Neuronal stem cell (in vitro differentiated cells): Measurements from ENCODE around the gene ARFGEF3.

ENCODE experiments used
- DNase-seq: peaks from one replicate; pipeline ENCODE4 v3.0.0-alpha.2; 2013; ENCODE audit warnings: low spot score
- H2AFZ ChIP-seq: one replicate; pipeline ENCODE4 v1.6.1; 2013; ENCODE audit warnings: mild to moderate bottlenecking, low read length, inconsistent platforms
- H2AK5ac ChIP-seq: 2 replicates; pipeline ENCODE4 v1.6.1; 2013; ENCODE audit warnings: low read depth, mild to moderate bottlenecking, inconsistent platforms, low read length, moderate library complexity, mixed read lengths
- H2BK120ac ChIP-seq: 2 replicates; pipeline ENCODE4 v1.6.1; 2013; ENCODE audit warnings: low read depth, mild to moderate bottlenecking, inconsistent platforms, low read length, moderate library complexity, mixed read lengths
- H2BK12ac ChIP-seq: one replicate; pipeline ENCODE4 v1.6.1; 2013; ENCODE audit warnings: low read length, inconsistent platforms
- H2BK15ac ChIP-seq: 2 replicates; pipeline ENCODE4 v1.6.1; 2013; ENCODE audit warnings: mild to moderate bottlenecking, low read length, inconsistent platforms, mixed read lengths
- H2BK5ac ChIP-seq: one replicate; pipeline ENCODE4 v1.6.1; 2013; ENCODE audit warnings: inconsistent platforms, mild to moderate bottlenecking, low read length, moderate library complexity
- H3K14ac ChIP-seq: one replicate; pipeline ENCODE4 v1.6.1; 2013; ENCODE audit warnings: low read length, inconsistent platforms
- H3K18ac ChIP-seq: 2 replicates; pipeline ENCODE4 v1.6.1; 2013; ENCODE audit warnings: low read length, inconsistent platforms
- H3K23ac ChIP-seq: 2 replicates; pipeline ENCODE4 v1.6.1; 2013; ENCODE audit warnings: low read depth, mild to moderate bottlenecking, mixed read lengths, low read length, inconsistent platforms; ENCODE audit not compliant: poor library complexity
- H3K27ac ChIP-seq: replicated peaks from 3 replicates; pipeline ENCODE4 v1.5.1; 2013; ENCODE audit warnings: low read length, inconsistent platforms
- H3K27me3 ChIP-seq, 3 experiments: 2 replicates each; pipeline ENCODE4 v1.6.1; 2013; ENCODE audit warnings: low read length in 3 of 3, mild to moderate bottlenecking in 2 of 3, inconsistent platforms in 1 of 3, low read depth in 1 of 3, mixed read lengths in 1 of 3, moderate library complexity in 1 of 3; ENCODE audit not compliant: control insufficient read depth in 3 of 3, insufficient read depth in 3 of 3
- H3K36me3 ChIP-seq, 2 donors: replicated peaks in 1 of 2; 2 replicates each; pipeline ENCODE4 v1.6.1; 2013; ENCODE audit warnings: low read length in 2 of 2; ENCODE audit not compliant: control insufficient read depth in 2 of 2, insufficient read depth in 2 of 2
- H3K4ac ChIP-seq: 2 replicates; pipeline ENCODE4 v1.6.1; 2013; ENCODE audit warnings: inconsistent platforms, mild to moderate bottlenecking, low read length, moderate library complexity
- H3K4me1 ChIP-seq, 2 donors: 1 replicate in 1 of 2; 2 replicates in 1 of 2; pipeline ENCODE4 v1.6.1; 2013; ENCODE audit warnings: low read length in 2 of 2, low read depth in 1 of 2; ENCODE audit not compliant: control insufficient read depth in 2 of 2, insufficient read depth in 1 of 2
- H3K4me2 ChIP-seq: one replicate; pipeline ENCODE4 v1.6.1; 2013; ENCODE audit warnings: mild to moderate bottlenecking, low read length, inconsistent platforms; ENCODE audit not compliant: insufficient read depth, poor library complexity, severe bottlenecking
- H3K4me3 ChIP-seq, 2 donors: 2 replicates each; pipeline ENCODE4 v1.5.1; 2013; ENCODE audit warnings: low read length in 2 of 2, mild to moderate bottlenecking in 2 of 2, inconsistent platforms in 1 of 2, moderate library complexity in 1 of 2
- H3K79me1 ChIP-seq: one replicate; pipeline ENCODE4 v1.6.1; 2013; ENCODE audit warnings: low read depth, mild to moderate bottlenecking, inconsistent platforms, low read length, moderate library complexity
- H3K9ac ChIP-seq: one replicate; pipeline ENCODE4 v1.6.1; 2013; ENCODE audit warnings: mild to moderate bottlenecking, low read depth, low read length, inconsistent platforms; ENCODE audit not compliant: poor library complexity
- H3K9me3 ChIP-seq, 2 donors: replicated peaks in 1 of 2; 2 replicates each; pipeline versions ENCODE3 to v1.6.1; 2013; ENCODE audit warnings: low read length in 2 of 2, mild to moderate bottlenecking in 2 of 2, inconsistent platforms in 1 of 2, low read depth in 1 of 2, mixed read lengths in 1 of 2, moderate library complexity in 1 of 2; ENCODE audit not compliant: control insufficient read depth in 2 of 2, insufficient read depth in 1 of 2
- H4K8ac ChIP-seq: one replicate; pipeline ENCODE4 v1.6.1; 2013; ENCODE audit warnings: low read depth, mild to moderate bottlenecking, inconsistent platforms, low read length, moderate library complexity
- H4K91ac ChIP-seq: one replicate; pipeline ENCODE4 v1.6.1; 2013; ENCODE audit warnings: low read length, low read depth, mild to moderate bottlenecking, inconsistent platforms; ENCODE audit not compliant: poor library complexity
- WGBS, 2 donors: extraction: QIAGEN DNeasy Blood & Tissue Kit; methylation state at CpG; one replicate each; pipeline ENCODE4 v1.1.7; 2013; ENCODE audit warnings: missing lambda C conversion rate in 2 of 2, mixed read lengths in 1 of 2; ENCODE audit not compliant: insufficient read length in 2 of 2, insufficient replicate concordance in 1 of 2; ENCODE audit errors: extremely low coverage in 2 of 2; 5-methylcytosine and 5-hydroxymethylcytosine counted together

Gene ARFGEF3

DNA sequence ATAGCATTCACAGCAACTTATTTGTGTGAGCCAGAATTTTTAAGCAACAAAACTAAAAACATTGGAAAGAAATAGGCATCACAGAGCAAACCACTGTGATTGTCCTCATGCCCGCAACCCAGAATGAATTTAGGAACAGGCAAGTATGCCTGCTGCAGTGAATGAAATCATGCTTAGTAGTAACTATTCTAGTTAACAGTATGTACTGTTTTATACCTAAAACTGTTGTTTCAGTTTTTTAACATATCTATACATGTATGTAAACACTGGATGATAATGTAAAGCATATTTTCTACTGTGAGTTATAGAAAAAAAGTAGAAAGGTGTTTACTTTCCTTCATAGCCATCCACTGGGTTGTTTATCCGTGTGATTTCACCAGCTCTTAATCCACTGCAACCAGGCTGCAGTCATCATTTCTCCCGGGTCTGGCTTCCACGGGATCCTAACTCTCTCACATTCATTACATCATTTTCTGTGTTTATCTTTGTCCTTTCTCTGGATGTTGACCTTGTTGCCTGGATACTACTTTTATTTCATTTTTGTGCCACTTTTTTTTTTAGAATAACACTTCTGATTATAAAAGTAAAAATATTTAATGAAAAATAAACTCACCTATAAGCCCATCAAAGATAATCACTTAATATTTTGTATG, 3.6 kb upstream of the ARFGEF3 start:
- DNase-seq: no peak
- Histone ChIP-seq H3K9ac (no peak overlapping the region), H2BK12ac (no peak overlapping the region), H3K27ac (no peak overlapping the region), H3K36me3 (no peaks in the 10 kb centered on the region), H3K9me3 (no peaks in the 10 kb centered on the region), H4K8ac (no peak overlapping the region), H2BK15ac (no peak overlapping the region), H3K4me2 (no peak overlapping the region), H3K27me3 (peaks cover 0 to 49% (median 10%) of the 10 kb centered on the region in 3 experiments), H3K18ac (no peak overlapping the region), H3K4me1 (peaks cover 3 to 7% of the 10 kb centered on the region in 2 donors), H4K91ac (no peak overlapping the region), H3K23ac (no peak overlapping the region), H3K4ac (no peak overlapping the region), H2AK5ac (no peak overlapping the region), H3K14ac (no peak overlapping the region), H2BK120ac (no peak overlapping the region), H3K4me3 (no peak overlapping the region), H2AFZ (no peak overlapping the region), H3K79me1 (no peaks in the 10 kb centered on the region), H2BK5ac (no peak overlapping the region)
- no CpG with 5 or more reads among the region's 4 CpGs for WGBS, 2 donors

DNA sequence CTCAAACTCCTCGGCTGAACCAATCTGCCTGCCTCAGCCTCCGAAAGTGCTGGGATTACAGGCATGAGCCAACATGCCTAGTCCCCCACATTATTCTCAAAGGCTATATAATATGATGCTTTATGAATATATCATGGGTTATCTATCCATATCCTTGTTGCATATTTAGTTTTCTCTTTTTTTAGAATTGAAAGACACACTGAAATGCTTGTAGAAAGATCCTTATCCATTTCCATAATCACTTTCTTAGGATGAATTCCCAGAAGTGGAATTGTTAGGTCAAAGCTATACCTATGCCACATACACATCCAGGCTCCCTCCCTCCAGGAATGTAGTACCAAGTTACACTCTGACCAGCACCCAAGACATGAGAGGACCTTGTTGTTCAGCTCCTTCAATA, 2.5 kb upstream of the ARFGEF3 start:
- Histone ChIP-seq H3K4me2 (no peak overlapping the region), H3K27ac (no peak overlapping the region), H3K36me3 (no peaks in the 10 kb centered on the region), H2BK120ac (no peak overlapping the region), H4K8ac (no peak overlapping the region), H3K27me3 (peaks cover 0 to 60% (median 10%) of the 10 kb centered on the region in 3 experiments), H2BK12ac (no peak overlapping the region), H4K91ac (no peak overlapping the region), H3K9ac (no peak overlapping the region), H2BK15ac (no peak overlapping the region), H3K14ac (no peak overlapping the region), H3K79me1 (no peaks in the 10 kb centered on the region), H2BK5ac (no peak overlapping the region), H3K23ac (no peak overlapping the region), H3K18ac (no peak overlapping the region), H3K9me3 (no peaks in the 10 kb centered on the region), H3K4ac (no peak overlapping the region), H3K4me1 (peaks cover 3 to 7% of the 10 kb centered on the region in 2 donors), H2AFZ (no peak overlapping the region), H2AK5ac (no peak overlapping the region), H3K4me3 (no peak overlapping the region)
- DNase-seq: no peak
- no CpG with 5 or more reads among the region's 2 CpGs for WGBS, 2 donors

DNA sequence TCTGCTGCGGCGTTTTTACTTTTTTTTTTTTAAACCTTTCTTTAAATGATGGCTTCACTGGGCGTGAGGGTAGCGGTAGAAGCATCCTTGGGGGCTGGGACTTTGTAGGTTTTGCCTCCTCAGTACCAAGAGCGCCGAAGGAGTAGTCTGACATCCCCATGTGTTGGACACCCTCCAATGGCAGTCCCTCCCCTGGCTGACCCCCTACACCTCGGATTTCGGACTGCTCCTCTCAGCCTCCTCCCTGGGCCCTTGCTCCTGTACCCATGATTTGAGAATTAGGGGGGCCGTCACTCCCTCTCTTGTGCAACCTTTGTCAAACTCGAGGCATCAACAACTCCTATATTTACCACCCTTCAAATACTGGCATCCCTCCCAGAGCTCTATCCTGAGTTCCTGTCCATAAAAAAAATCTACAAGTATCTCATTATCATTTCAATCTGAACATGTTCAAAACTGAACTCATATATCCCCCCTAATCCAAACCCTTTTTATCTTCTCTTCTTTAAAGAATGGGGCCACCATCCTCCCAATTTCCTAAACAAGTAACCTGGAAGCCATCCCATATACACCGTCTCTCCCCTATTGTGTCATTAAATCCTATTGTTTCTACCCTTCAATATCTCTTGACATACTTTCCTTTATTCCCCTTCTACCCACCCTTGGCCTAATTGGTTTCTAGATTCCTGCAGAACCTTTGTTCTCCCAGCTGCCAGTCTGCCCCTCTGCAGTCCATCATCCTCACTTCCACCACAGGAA, 1.2 kb upstream of the ARFGEF3 start:
- Histone ChIP-seq H2BK120ac (no peak overlapping the region), H3K4me1 (peaks cover 3 to 7% of the 10 kb centered on the region in 2 donors), H3K9ac (no peak overlapping the region), H3K36me3 (no peaks in the 10 kb centered on the region), H4K8ac (no peak overlapping the region), H3K18ac (peak overlapping the region; percentile 24), H3K27ac (no peak overlapping the region), H3K4me3 (no peak overlapping the region), H3K14ac (no peak overlapping the region), H2AK5ac (no peak overlapping the region), H3K27me3 (peaks cover 0 to 70% (median 10%) of the 10 kb centered on the region in 3 experiments), H2BK15ac (peak overlapping the region; percentile 79), H3K4me2 (peak overlapping the region; percentile 95), H3K23ac (no peak overlapping the region), H3K4ac (no peak overlapping the region), H2BK5ac (no peak overlapping the region), H2AFZ (no peak overlapping the region), H4K91ac (no peak overlapping the region), H3K9me3 (no peaks in the 10 kb centered on the region), H2BK12ac (no peak overlapping the region), H3K79me1 (no peaks in the 10 kb centered on the region)
- no peak for DNase-seq
- WGBS, 2 donors: no CpG with 5 or more reads among the region's 11 CpGs

DNA sequence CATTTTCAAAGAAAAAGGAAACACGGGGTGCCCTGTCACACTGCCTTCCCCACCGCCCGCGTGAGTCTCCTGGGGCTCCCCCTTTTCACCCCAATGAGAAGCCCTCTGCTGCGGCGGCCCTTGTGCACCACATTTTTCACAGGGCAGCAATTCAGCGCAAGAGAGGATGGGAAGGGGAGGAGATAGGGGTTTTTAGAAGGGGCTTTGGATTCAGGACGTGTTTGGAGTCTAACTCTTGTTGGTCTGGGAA, 726 bp upstream of the ARFGEF3 start:
- Histone ChIP-seq H2AK5ac (no peak overlapping the region), H3K4me3 (peak overlapping the region in 1 of 2 donors; percentile 87), H3K27me3 (peaks cover 0 to 70% (median 10%) of the 10 kb centered on the region in 3 experiments), H3K9me3 (no peaks in the 10 kb centered on the region), H2BK12ac (no peak overlapping the region), H2BK15ac (peak overlapping the region; percentile 79), H2AFZ (peak overlapping the region; percentile 96), H3K27ac (peak overlapping the region; percentile 26), H3K18ac (peak overlapping the region; percentile 93), H3K23ac (peak overlapping the region; percentile 37), H3K9ac (no peak overlapping the region), H3K36me3 (no peaks in the 10 kb centered on the region), H3K14ac (no peak overlapping the region), H2BK5ac (no peak overlapping the region), H3K79me1 (no peaks in the 10 kb centered on the region), H3K4ac (no peak overlapping the region), H3K4me1 (peaks cover 3 to 7% of the 10 kb centered on the region in 2 donors), H4K91ac (no peak overlapping the region), H3K4me2 (peak overlapping the region; percentile 95), H4K8ac (no peak overlapping the region), H2BK120ac (peak overlapping the region; percentile 6)
- DNase-seq: no peak
- WGBS, 2 donors: no CpG with 5 or more reads among the region's 8 CpGs
